Neural cell (in vitro differentiated cells): Measurements from ENCODE around the gene GAPDHS. TPM values are rescaled to one million over a fixed set of nuclear protein-coding genes. Genes with fewer than 3 reads are reported as not detected.

Experiments used
- H2AFZ ChIP-seq: fragments of 200-600, 300-800 bp; sonication (generic), shearing (Covaris generic); 2 replicates; pipeline ENCODE4 v1.6.0; 2014; ENCODE audit warnings: low read depth, mild to moderate bottlenecking, antibody characterized with exemption, low read length, moderate library complexity
- H3F3A ChIP-seq: fragments of 200-600 bp; shearing (Covaris generic); 2 replicates; pipeline ENCODE4 v1.6.1; 2016; ENCODE audit warnings: mild to moderate bottlenecking, moderate library complexity, mixed read lengths, antibody characterized with exemption, low read length; ENCODE audit not compliant: insufficient read depth, poor library complexity, severe bottlenecking
- H3K27ac ChIP-seq: fragments of 200-600, 300-800 bp; sonication (generic), shearing (Covaris generic); 2 replicates; pipeline ENCODE4 v1.5.1; 2014; ENCODE audit warnings: mild to moderate bottlenecking, low read length, moderate library complexity
- H3K27me3 ChIP-seq: fragments of 300-800, 200-600 bp; sonication (generic), shearing (Covaris generic); 2 replicates; pipeline ENCODE4 v1.6.0; 2014; ENCODE audit warnings: mild to moderate bottlenecking, low read depth, low read length, moderate library complexity; ENCODE audit not compliant: insufficient read depth
- H3K36me3 ChIP-seq: fragments of 300-800, 200-600 bp; sonication (generic), shearing (Covaris generic); 2 replicates; pipeline ENCODE4 v1.5.1; 2014; ENCODE audit warnings: mild to moderate bottlenecking, antibody characterized with exemption, low read length, moderate library complexity; ENCODE audit not compliant: insufficient read depth
- H3K4me2 ChIP-seq: fragments of 300-800, 200-600 bp; sonication (generic), shearing (Covaris generic); 2 replicates; pipeline ENCODE4 v1.6.0; 2014; ENCODE audit warnings: mild to moderate bottlenecking, low read length
- H3K4me3 ChIP-seq: fragments of 300-800, 200-600 bp; sonication (generic), shearing (Covaris generic); 2 replicates; pipeline ENCODE4 v1.5.1; 2014; ENCODE audit warnings: mild to moderate bottlenecking, low read length, moderate library complexity
- H3K79me2 ChIP-seq: fragments of 200-600 bp; shearing (Covaris generic); replicated peaks from 2 replicates; pipeline ENCODE4 v1.6.0; 2014; ENCODE audit warnings: mild to moderate bottlenecking, low read length, moderate library complexity; ENCODE audit not compliant: insufficient read depth
- H3K9ac ChIP-seq: fragments of 300-800, 200-600 bp; sonication (generic), shearing (Covaris generic); 2 replicates; pipeline ENCODE4 v1.6.1; 2016; ENCODE audit warnings: mild to moderate bottlenecking, low read length, mixed read lengths
- H3K9me2 ChIP-seq: fragments of 200-600 bp; shearing (Covaris generic); 2 replicates; pipeline ENCODE4 v1.6.1; 2016; ENCODE audit warnings: mild to moderate bottlenecking, low read length, mixed read lengths; ENCODE audit not compliant: insufficient read depth
- H3K9me3 ChIP-seq: fragments of 200-600, 300-800 bp; sonication (generic), shearing (Covaris generic); 2 replicates; pipeline ENCODE4 v1.6.1; 2016; ENCODE audit warnings: mild to moderate bottlenecking, mixed run types, low read length, moderate library complexity, mixed read lengths
- H4K20me1 ChIP-seq: fragments of 200-600 bp; shearing (Covaris generic); 2 replicates; pipeline ENCODE4 v1.6.1; 2016; ENCODE audit warnings: mild to moderate bottlenecking, mixed run types; ENCODE audit not compliant: insufficient read depth
- CTCF ChIP-seq: fragments of 450-650 bp; IDR thresholded peaks from 2 replicates; pipeline ENCODE4 v1.5.1; 2014; ENCODE audit warnings: antibody characterized with exemption, mild to moderate bottlenecking, moderate library complexity; ENCODE audit not compliant: poor library complexity, severe bottlenecking
- EP300 ChIP-seq: fragments of 450-650 bp; conservative IDR thresholded peaks from 2 replicates; pipeline ENCODE4 v1.6.1; 2014; ENCODE audit warnings: antibody characterized with exemption, mild to moderate bottlenecking, moderate library complexity; ENCODE audit not compliant: poor library complexity, severe bottlenecking
- EZH2 ChIP-seq: fragments of 200-600, 300-800 bp; shearing (Covaris generic), sonication (generic); IDR thresholded peaks from 2 replicates; pipeline ENCODE4 v1.6.1; 2014; ENCODE audit warnings: antibody characterized with exemption, low read length, borderline replicate concordance, mild to moderate bottlenecking; ENCODE audit not compliant: insufficient read depth, poor library complexity, severe bottlenecking
- MXI1 ChIP-seq: fragments of 450-650 bp; conservative IDR thresholded peaks from 2 replicates; pipeline ENCODE4 v1.6.1; 2014; ENCODE audit warnings: antibody characterized with exemption, mild to moderate bottlenecking; ENCODE audit not compliant: poor library complexity, severe bottlenecking
- POLR2AphosphoS5 ChIP-seq: IDR thresholded peaks from 2 replicates; pipeline ENCODE4 v1.6.1; 2012
- RAD21 ChIP-seq: fragments of 450-650 bp; conservative IDR thresholded peaks from 2 replicates; pipeline ENCODE4 v1.6.1; 2014; ENCODE audit warnings: antibody characterized with exemption, mild to moderate bottlenecking, moderate library complexity
- SMC3 ChIP-seq: fragments of 450-650 bp; conservative IDR thresholded peaks from 2 replicates; pipeline ENCODE4 v1.6.1; 2014; ENCODE audit warnings: antibody characterized with exemption, mild to moderate bottlenecking, moderate library complexity; ENCODE audit not compliant: poor library complexity
- TAF1 ChIP-seq: IDR thresholded peaks from 2 replicates; pipeline ENCODE4 v1.6.1; 2012; ENCODE audit warnings: low read depth
- polyA plus RNA-seq: library from polyadenylated mRNA; depleted of rRNA; stranded (reverse); fragments of >200 nt; gene quantifications from 2 replicates; pipeline ENCODE4 v1.2.3, GENCODE V29; 2014
- TF ChIP-seq, protein P1 (sequence below): IDR thresholded peaks from 2 replicates; pipeline ENCODE4 v1.6.1; 2012; ENCODE audit warnings: borderline replicate concordance

The GAPDHS gene
- polyA plus RNA-seq, 1 donor from 2014 or later, result not detected

DNA sequence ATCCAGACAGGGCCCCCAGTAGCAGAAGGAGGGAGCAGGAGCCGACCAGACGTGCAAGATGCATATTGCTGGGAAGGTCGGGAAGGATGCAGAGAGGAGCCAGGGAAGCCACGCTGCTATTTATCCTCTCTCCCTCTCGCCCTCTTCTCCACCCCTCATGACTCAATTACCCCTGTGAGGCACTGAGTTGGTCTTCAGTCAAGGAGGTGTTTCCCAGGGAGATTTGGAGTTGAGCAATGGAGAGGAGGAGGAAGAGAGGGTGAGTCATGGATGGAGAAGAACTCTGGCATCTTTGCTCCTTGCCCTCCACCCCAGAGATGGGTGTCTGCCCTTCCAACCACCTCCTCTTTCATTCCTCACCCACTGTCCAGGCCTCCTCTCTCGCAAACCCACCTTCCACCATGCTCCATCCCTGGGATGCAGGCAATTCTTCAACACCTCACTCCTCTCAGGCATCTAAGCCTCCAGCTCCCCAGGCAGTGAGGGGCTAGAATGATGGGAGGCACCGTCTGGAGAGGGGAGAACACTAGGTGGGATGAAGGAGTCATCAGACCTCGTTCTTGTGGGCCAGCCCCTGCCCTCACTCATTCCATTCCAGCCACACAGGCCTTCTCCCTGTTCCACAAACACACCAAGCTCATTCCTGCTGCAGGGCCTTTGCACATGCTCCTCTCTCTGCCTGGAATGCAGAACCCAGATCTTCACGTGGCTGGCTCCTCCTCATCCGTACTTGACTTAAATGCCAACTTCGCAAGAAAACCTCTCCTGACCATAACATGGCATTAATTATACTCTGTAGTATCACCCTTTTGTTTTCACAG lies 4.8 kb upstream of the GAPDHS start, which contains the start of gene SBSN:
TSS of gene SBSN (minus strand) at position 94 of the 821 bp plus-strand sequence. CDS start at position 64, 30 bp downstream.
- Histone ChIP-seq H3K9ac (no peak within 1 kb of the TSS), H3K79me2 (no peaks in the 10 kb centered on the region), H3K27me3 (no peaks in the 10 kb centered on the region), H3K9me2 (no peaks in the 10 kb centered on the region), H4K20me1 (no peaks in the 10 kb centered on the region), H3F3A (no peaks in the 10 kb centered on the region), H3K36me3 (no peaks in the 10 kb centered on the region), H3K4me2 (no peak within 1 kb of the TSS), H2AFZ (no peak within 1 kb of the TSS), H3K9me3 (no peaks in the 10 kb centered on the region), H3K27ac (no peak within 1 kb of the TSS), H3K4me3 (no peak within 1 kb of the TSS)
- TF ChIP-seq, protein P1, sequence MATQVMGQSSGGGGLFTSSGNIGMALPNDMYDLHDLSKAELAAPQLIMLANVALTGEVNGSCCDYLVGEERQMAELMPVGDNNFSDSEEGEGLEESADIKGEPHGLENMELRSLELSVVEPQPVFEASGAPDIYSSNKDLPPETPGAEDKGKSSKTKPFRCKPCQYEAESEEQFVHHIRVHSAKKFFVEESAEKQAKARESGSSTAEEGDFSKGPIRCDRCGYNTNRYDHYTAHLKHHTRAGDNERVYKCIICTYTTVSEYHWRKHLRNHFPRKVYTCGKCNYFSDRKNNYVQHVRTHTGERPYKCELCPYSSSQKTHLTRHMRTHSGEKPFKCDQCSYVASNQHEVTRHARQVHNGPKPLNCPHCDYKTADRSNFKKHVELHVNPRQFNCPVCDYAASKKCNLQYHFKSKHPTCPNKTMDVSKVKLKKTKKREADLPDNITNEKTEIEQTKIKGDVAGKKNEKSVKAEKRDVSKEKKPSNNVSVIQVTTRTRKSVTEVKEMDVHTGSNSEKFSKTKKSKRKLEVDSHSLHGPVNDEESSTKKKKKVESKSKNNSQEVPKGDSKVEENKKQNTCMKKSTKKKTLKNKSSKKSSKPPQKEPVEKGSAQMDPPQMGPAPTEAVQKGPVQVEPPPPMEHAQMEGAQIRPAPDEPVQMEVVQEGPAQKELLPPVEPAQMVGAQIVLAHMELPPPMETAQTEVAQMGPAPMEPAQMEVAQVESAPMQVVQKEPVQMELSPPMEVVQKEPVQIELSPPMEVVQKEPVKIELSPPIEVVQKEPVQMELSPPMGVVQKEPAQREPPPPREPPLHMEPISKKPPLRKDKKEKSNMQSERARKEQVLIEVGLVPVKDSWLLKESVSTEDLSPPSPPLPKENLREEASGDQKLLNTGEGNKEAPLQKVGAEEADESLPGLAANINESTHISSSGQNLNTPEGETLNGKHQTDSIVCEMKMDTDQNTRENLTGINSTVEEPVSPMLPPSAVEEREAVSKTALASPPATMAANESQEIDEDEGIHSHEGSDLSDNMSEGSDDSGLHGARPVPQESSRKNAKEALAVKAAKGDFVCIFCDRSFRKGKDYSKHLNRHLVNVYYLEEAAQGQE, result no peak
- TF ChIP-seq SMC3, result no peak
- no peak for TF ChIP-seq EP300
- TF ChIP-seq CTCF, result no peak
- no peak for TF ChIP-seq POLR2AphosphoS5
- TF ChIP-seq TAF1, result no peak
- no peak for TF ChIP-seq EZH2
- no peak for TF ChIP-seq MXI1
- no peak for TF ChIP-seq RAD21

GRCh38 chr19:35529241-35530218 lies 3.7 kb upstream of the GAPDHS start:
- Histone ChIP-seq H3F3A (no peaks in the 10 kb centered on the region), H3K36me3 (no peaks in the 10 kb centered on the region), H3K9ac (no peak overlapping the region), H3K4me2 (no peak overlapping the region), H3K27ac (no peak overlapping the region), H3K79me2 (no peaks in the 10 kb centered on the region), H3K9me3 (no peaks in the 10 kb centered on the region), H3K4me3 (no peak overlapping the region), H3K27me3 (no peaks in the 10 kb centered on the region), H2AFZ (no peak overlapping the region), H3K9me2 (no peaks in the 10 kb centered on the region), H4K20me1 (no peaks in the 10 kb centered on the region)
- TF ChIP-seq EZH2 (no peak), SMC3 (no peak), TAF1 (no peak), RAD21 (no peak), CTCF (no peak), MXI1 (no peak), POLR2AphosphoS5 (no peak), EP300 (no peak)
- TF ChIP-seq, protein P1, result no peak
